HepG2 (cell line): ENCODE data around the gene GHR. TPM values are rescaled to one million over a fixed set of nuclear protein-coding genes. Genes with fewer than 3 reads are reported as not detected.

ENCODE experiments used
- ATAC-seq: fragments of 200-7000 bp; cut with Tn5 transposase; 3 replicates; pipeline ENCODE4 v1.9.1; 2020; ENCODE audit warnings: mild to moderate bottlenecking, moderate library complexity
- BruUV-seq: library from RNA; stranded (reverse); fragments of 400-500 nt; replicated peaks from 2 replicates; lab custom pipeline; 2021; lab: Mats Ljungman, UMichigan
- CTCF ChIA-PET: fragments of 300-600 bp; formaldehyde crosslinking; extraction: SDS; loops from one replicate; lab custom pipeline; 2021; ENCODE audit warnings: low total read pairs, inconsistent platforms, low intra/inter-chr PET ratio; lab: Yijun Ruan, JAX
- POLR2A ChIA-PET: fragments of 350-600 bp; sonication (Branson Sonifier 250); formaldehyde crosslinking; loops from one replicate; lab custom pipeline; 2020; ENCODE audit warnings: antibody characterized with exemption, inconsistent platforms; lab: Yijun Ruan, JAX
- DNase-seq: peaks from one replicate; pipeline ENCODE4 v3.0.0-alpha.2; 2015; ENCODE audit warnings: low spot score
- FAIRE-seq: peaks from 3 replicates; lab custom pipeline; 2011; peaks lifted over from hg19 to GRCh38; lab: Jason Lieb, UNC
- H2AFZ ChIP-seq: one replicate; pipeline ENCODE4 v1.6.1; 2011; ENCODE audit warnings: low read length, inconsistent platforms
- H3K27ac ChIP-seq: fragments of 300-600 bp; 3 replicates; pipeline ENCODE4 v1.8.0; 2011; ENCODE audit warnings: mixed run types, mild to moderate bottlenecking, mixed read lengths, low read length, inconsistent platforms; ENCODE audit not compliant: insufficient read depth; ENCODE audit errors: extremely low read length
- H3K27me3 ChIP-seq, 2 experiments: fragments of 200-600 bp in 1 of 2; 2 replicates in 1 of 2; 3 replicates in 1 of 2; pipeline versions ENCODE4 v1.6.0 to v1.8.0; 2011; ENCODE audit warnings: low read length in 2 of 2, mild to moderate bottlenecking in 2 of 2, moderate library complexity in 2 of 2, inconsistent platforms in 1 of 2; ENCODE audit not compliant: insufficient read depth in 2 of 2, control insufficient read depth in 1 of 2
- H3K36me3 ChIP-seq, 2 experiments: fragments of 200-600 bp in 1 of 2; replicated peaks in 1 of 2; 2 replicates in 1 of 2; 3 replicates in 1 of 2; pipeline versions ENCODE4 v1.5.1 to v1.8.0; 2011; ENCODE audit warnings: low read length in 2 of 2, inconsistent platforms in 1 of 2; ENCODE audit not compliant: insufficient read depth in 2 of 2, control insufficient read depth in 1 of 2
- H3K4me1 ChIP-seq: 2 replicates; pipeline ENCODE4 v1.5.1; 2012; ENCODE audit warnings: low read length, inconsistent platforms; ENCODE audit not compliant: insufficient read depth
- H3K4me2 ChIP-seq: 2 replicates; pipeline ENCODE4 v1.6.0; 2011; ENCODE audit warnings: low read depth, low read length, inconsistent platforms
- H3K4me3 ChIP-seq, 3 experiments: fragments of 200-600 bp in 1 of 3; sonication (generic), shearing (Covaris generic) in 1 of 3; replicated peaks in 1 of 3; 2 replicates each; pipeline ENCODE4 v1.5.1; 2011 to 2016; ENCODE audit warnings: low read length in 3 of 3, inconsistent platforms in 2 of 3, low read depth in 2 of 3, mild to moderate bottlenecking in 2 of 3, control low read depth in 1 of 3, mixed read lengths in 1 of 3; ENCODE audit not compliant: insufficient read depth in 1 of 3
- H3K79me2 ChIP-seq: one replicate; pipeline ENCODE4 v1.6.1; 2011; ENCODE audit warnings: low read length, inconsistent platforms; ENCODE audit not compliant: insufficient read depth
- H3K9ac ChIP-seq: 2 replicates; pipeline ENCODE4 v1.6.0; 2011; ENCODE audit warnings: mild to moderate bottlenecking, low read depth, low read length, inconsistent platforms; ENCODE audit not compliant: insufficient read depth
- H3K9me3 ChIP-seq: 2 replicates; pipeline ENCODE4 v1.5.1; 2012; ENCODE audit warnings: mild to moderate bottlenecking, low read length
- H4K20me1 ChIP-seq: 2 replicates; pipeline ENCODE4 v1.6.0; 2011; ENCODE audit warnings: inconsistent platforms, mild to moderate bottlenecking, low read length, moderate library complexity; ENCODE audit not compliant: insufficient read depth
- AHDC1 ChIP-seq: sonication (generic); formaldehyde crosslinking; IDR thresholded peaks from 2 replicates; pipeline ENCODE4 v1.5.1; 2020; ENCODE audit warnings: mild to moderate bottlenecking, missing genetic modification reagents, borderline replicate concordance
- HDAC1 ChIP-seq: sonication (generic); formaldehyde crosslinking; IDR thresholded peaks from 2 replicates; pipeline ENCODE4 v1.5.1; 2020; ENCODE audit warnings: mild to moderate bottlenecking, missing genetic modification reagents
- KDM4B ChIP-seq: sonication (generic); formaldehyde crosslinking; IDR thresholded peaks from 2 replicates; pipeline ENCODE4 v1.4.0; 2020; ENCODE audit warnings: missing genetic modification reagents
- MATR3 ChIP-seq: sonication (generic); formaldehyde crosslinking; IDR thresholded peaks from 2 replicates; pipeline ENCODE4 v1.4.0; 2020; ENCODE audit warnings: missing genetic modification reagents
- NFE2L1 ChIP-seq: sonication (generic); formaldehyde crosslinking; IDR thresholded peaks from 2 replicates; pipeline ENCODE4 v1.4.0; 2020; ENCODE audit warnings: missing genetic modification reagents, mild to moderate bottlenecking, borderline replicate concordance
- POLR2AphosphoS2 ChIP-seq: IDR thresholded peaks from 2 replicates; pipeline ENCODE4 v1.6.1; 2011; ENCODE audit warnings: low read depth, low read length, improper control_type of control experiment
- ZNF280D ChIP-seq: sonication (generic); formaldehyde crosslinking; IDR thresholded peaks from 2 replicates; pipeline ENCODE4 v1.5.1; 2020; ENCODE audit warnings: mild to moderate bottlenecking, missing genetic modification reagents
- ZNF296 ChIP-seq: sonication (generic); formaldehyde crosslinking; conservative IDR thresholded peaks from 2 replicates; pipeline ENCODE4 v1.5.0; 2020; ENCODE audit warnings: mild to moderate bottlenecking, missing genetic modification reagents
- WGBS: methylation state at CpG from one replicate; pipeline ENCODE4 v1.1.6; 2017; ENCODE audit warnings: low lambda C conversion rate; 5-methylcytosine and 5-hydroxymethylcytosine counted together
- in situ Hi-C: cut with HindIII; loops from 2 replicates; pipeline ENCODE4 v1.10.0; 2017; ENCODE audit warnings: low pct_unique_long_range_greater_than_20kb; ENCODE audit not compliant: extremely low pct_ligation_motif_present
- intact Hi-C: fragments of 100-400 bp; cut with micrococcal nuclease; formaldehyde crosslinking; loops from one replicate; pipeline ENCODE4 v1.10.0; 2022; ENCODE audit not compliant: unreplicated experiment
- polyA plus RNA-seq, 8 experiments: library from polyadenylated mRNA; depleted of rRNA in 3 of 8; stranded (reverse) in 7 of 8; unstranded in 1 of 8; fragments of >200 nt; fragmentation: Illumina TruSeq in 4 of 8; extraction: Trizol in 4 of 8; gene quantifications; 2 replicates each; pipeline versions ENCODE4 v1.2.1 to v1.2.3, GENCODE V29; 2011 to 2016; ENCODE audit warnings: low read depth in 4 of 8, missing spikeins in 1 of 8, mixed read lengths in 1 of 8; ENCODE audit not compliant: insufficient read depth in 1 of 8
- total RNA-seq, 5 experiments: library from RNA; depleted of rRNA; stranded (reverse); fragments of >200 nt; fragmentation: Illumina TruSeq; extraction: Trizol; gene quantifications; 2 replicates each; pipeline ENCODE4 v1.2.3, GENCODE V29; 2016; ENCODE audit warnings: low read depth in 1 of 5

GHR gene
- total and polyA plus RNA-seq, 2 of the 13 experiments (the other 11 are each of a cell fraction or from before 2014, with no cell fraction given): 0.07 TPM; not detected in 1

DNA sequence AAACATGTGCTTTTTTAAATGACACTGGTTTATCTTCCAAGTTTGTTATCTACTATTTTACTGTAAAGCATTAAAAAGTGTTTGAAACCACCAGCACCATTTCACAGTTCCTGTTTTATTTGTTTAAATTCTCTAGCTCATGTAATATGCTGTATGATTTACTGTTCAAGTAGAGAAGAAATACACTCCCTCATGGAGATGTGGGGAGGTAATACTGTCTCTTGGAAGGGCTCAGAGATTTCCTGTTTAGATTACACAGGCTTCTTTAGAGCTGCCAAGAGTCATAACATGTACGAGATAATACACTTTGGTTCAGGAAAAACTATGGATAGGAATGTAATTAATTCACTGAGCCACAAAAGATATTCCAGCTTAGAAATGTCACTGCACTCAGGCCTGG, 198.4 kb downstream of the GHR start:
- H2AFZ ChIP-seq: no peak overlapping the region
- no peak for FAIRE-seq
- 6% methylated on average over 1 of the region's 1 CpG for WGBS
- no peaks in the 10 kb centered on the region for H3K9me3 ChIP-seq
- H3K79me2 ChIP-seq: no peaks in the 10 kb centered on the region
- CTCF ChIA-PET: no interaction called here
- no peak for ATAC-seq
- no peak overlapping the region for H3K4me2 ChIP-seq
- intact Hi-C loops: no loop called here
- in situ Hi-C loops: no loop called here
- no peak for DNase-seq
- no peak overlapping the region for H3K27ac ChIP-seq
- BruUV-seq: no TSS peak
- POLR2A ChIA-PET: no interaction called here
- no peaks in the 10 kb centered on the region for H3K4me1 ChIP-seq
- H3K4me3 ChIP-seq: no peak overlapping the region
- no peak for TF ChIP-seq NFE2L1 (CRISPR knock-in tag)
- TF ChIP-seq MATR3 (CRISPR knock-in tag): no peak
- no peaks in the 10 kb centered on the region for H3K27me3 ChIP-seq
- H3K9ac ChIP-seq: no peak overlapping the region
- no peaks in the 10 kb centered on the region for H4K20me1 ChIP-seq
- H3K36me3 ChIP-seq: no peaks in the 10 kb centered on the region

- H3K4me2 ChIP-seq: no peak overlapping the region
- H3K9ac ChIP-seq: no peak overlapping the region
- ChIA-PET CTCF (no interaction called here), POLR2A (no interaction called here)
- intact Hi-C loops: no loop called here
- no peaks in the 10 kb centered on the region for H3K79me2 ChIP-seq
- no TSS peak for BruUV-seq
- H3K9me3 ChIP-seq: no peaks in the 10 kb centered on the region
- WGBS: 47% methylated on average over 2 of the region's 2 CpGs
- H4K20me1 ChIP-seq: no peaks in the 10 kb centered on the region
- in situ Hi-C loops: no loop called here
- H3K36me3 ChIP-seq: no peaks in the 10 kb centered on the region
- FAIRE-seq: no peak
- no peak overlapping the region for H3K4me3 ChIP-seq
- TF ChIP-seq AHDC1 (CRISPR knock-in tag) (no peak), POLR2AphosphoS2 (no peak), ZNF296 (CRISPR knock-in tag) (no peak), ZNF280D (CRISPR knock-in tag) (no peak), HDAC1 (CRISPR knock-in tag) (no peak), KDM4B (CRISPR knock-in tag) (no peak)
- H3K4me1 ChIP-seq: no peaks in the 10 kb centered on the region
- H3K27me3 ChIP-seq: no peaks in the 10 kb centered on the region; a peak in 1 of 5 replicates
- DNase-seq: no peak
- no peak overlapping the region for H2AFZ ChIP-seq
- H3K27ac ChIP-seq: no peak overlapping the region
- ATAC-seq: no peak
Observed at GRCh38 chr5:42624912-42625311, 201.7 kb downstream of the GHR start.
